Caco-2 (cell line): ENCODE results near the gene RPA4. TPM values are rescaled to one million over a fixed set of nuclear protein-coding genes. Genes with fewer than 3 reads are reported as not detected.

Source experiments
- Bru-seq: library from RNA; stranded (reverse); fragments of 400-500 nt; gene quantifications from one replicate; lab custom pipeline; 2021; lab: Mats Ljungman, UMichigan
- BruChase-seq, 2 experiments: library from RNA; stranded (reverse); fragments of 400-500 nt; gene quantifications; one replicate each; lab custom pipeline; 2021; lab: Mats Ljungman, UMichigan
- BruUV-seq: library from RNA; stranded (reverse); fragments of 400-500 nt; replicated peaks from 2 replicates; lab custom pipeline; 2021; lab: Mats Ljungman, UMichigan
- CTCF ChIA-PET: fragments of 300-600 bp; sonication (Branson Sonifier 250); formaldehyde crosslinking; loops from one replicate; lab custom pipeline; 2022; ENCODE audit warnings: antibody characterized with exemption; lab: Charles Lee
- POLR2A ChIA-PET: fragments of 300-600 bp; sonication (Branson Sonifier 250); formaldehyde crosslinking; loops from one replicate; lab custom pipeline; 2022; ENCODE audit warnings: antibody characterized with exemption; lab: Charles Lee
- DNase-seq, 2 experiments: peaks; one replicate each; pipeline versions ENCODE4 v3.0.0 to v3.0.0-alpha.2; 2020 to 2022
- H3K27me3 ChIP-seq: replicated peaks from 2 replicates; pipeline ENCODE4 v1.6.0; 2011; ENCODE audit warnings: low read length; ENCODE audit not compliant: control insufficient read depth, insufficient read depth
- H3K36me3 ChIP-seq: 2 replicates; pipeline ENCODE4 v1.5.1; 2011; ENCODE audit warnings: low read length; ENCODE audit not compliant: control insufficient read depth, insufficient read depth
- H3K4me1 ChIP-seq: fragments of 250-450 bp; sonication (Bioruptor Pico); 2 replicates; pipeline ENCODE4 v1.5.1; 2020; ENCODE audit warnings: mild to moderate bottlenecking
- H3K4me3 ChIP-seq: 2 replicates; pipeline ENCODE4 v1.5.1; 2011; ENCODE audit warnings: low read depth, mild to moderate bottlenecking, control low read depth, low read length
- H3K9me3 ChIP-seq: fragments of 250-450 bp; sonication (Bioruptor Pico); 2 replicates; pipeline ENCODE4 v1.5.1; 2020; ENCODE audit warnings: mild to moderate bottlenecking, moderate library complexity
- H3K27ac Mint-ChIP-seq: one replicate; pipeline ENCODE4 v1.8.0; 2022; ENCODE audit warnings: mixed read lengths; ENCODE audit not compliant: unreplicated experiment
- H3K27me3 Mint-ChIP-seq: one replicate; pipeline ENCODE4 v1.8.0; 2022; ENCODE audit warnings: mixed read lengths; ENCODE audit not compliant: insufficient read depth, unreplicated experiment
- H3K36me3 Mint-ChIP-seq: one replicate; pipeline ENCODE4 v1.8.0; 2022; ENCODE audit warnings: mild to moderate bottlenecking, mixed read lengths; ENCODE audit not compliant: insufficient read depth, unreplicated experiment
- H3K4me1 Mint-ChIP-seq: one replicate; pipeline ENCODE4 v1.8.0; 2022; ENCODE audit warnings: low read depth, mixed read lengths; ENCODE audit not compliant: unreplicated experiment
- H3K4me3 Mint-ChIP-seq: one replicate; pipeline ENCODE4 v1.8.0; 2022; ENCODE audit warnings: mild to moderate bottlenecking, moderate library complexity, mixed read lengths; ENCODE audit not compliant: unreplicated experiment
- H3K9me3 Mint-ChIP-seq: one replicate; pipeline ENCODE4 v1.8.0; 2022; ENCODE audit warnings: mixed read lengths; ENCODE audit not compliant: unreplicated experiment
- intact Hi-C: fragments of 100-400 bp; cut with micrococcal nuclease; formaldehyde crosslinking; loops from one replicate; pipeline ENCODE4 v1.10.0; 2022; ENCODE audit not compliant: unreplicated experiment
- long read RNA-seq: library from polyadenylated mRNA; stranded (forward); transcript quantifications from one replicate; pipeline ENCODE4 v2.0.0, GENCODE V29; 2022
- total RNA-seq: library from RNA; stranded (reverse); gene quantifications from 2 replicates; pipeline ENCODE4 v1.2.3, GENCODE V29; 2022
- TF ChIP-seq, protein P1 (sequence below), 2 experiments: fragments of 200-600 bp in 1 of 2; IDR thresholded peaks; 1 replicate in 1 of 2; 2 replicates in 1 of 2; pipeline versions ENCODE4 v1.5.1 to v1.8.0; 2011 to 2022; ENCODE audit warnings: antibody characterized with exemption in 1 of 2, control low read depth in 1 of 2, inconsistent platforms in 1 of 2, low read depth in 1 of 2, low read length in 1 of 2, mild to moderate bottlenecking in 1 of 2, moderate library complexity in 1 of 2; ENCODE audit not compliant: insufficient read depth in 1 of 2, severe bottlenecking in 1 of 2, unreplicated experiment in 1 of 2

Gene RPA4, protein sequence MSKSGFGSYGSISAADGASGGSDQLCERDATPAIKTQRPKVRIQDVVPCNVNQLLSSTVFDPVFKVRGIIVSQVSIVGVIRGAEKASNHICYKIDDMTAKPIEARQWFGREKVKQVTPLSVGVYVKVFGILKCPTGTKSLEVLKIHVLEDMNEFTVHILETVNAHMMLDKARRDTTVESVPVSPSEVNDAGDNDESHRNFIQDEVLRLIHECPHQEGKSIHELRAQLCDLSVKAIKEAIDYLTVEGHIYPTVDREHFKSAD
- total RNA-seq (0.39 and 0.75 TPM in 2 replicates), Bru-seq, nascent RNA (percentile 67 among the genes with signal in this experiment), BruChase-seq, experiment 1, labeled RNA remaining after a 2-hour chase (percentile 61 among the genes with signal in this experiment), BruChase-seq, experiment 2, labeled RNA remaining after a 6-hour chase (percentile 45 among the genes with signal in this experiment)
- long read RNA-seq: 0 reads

- no peaks in the 10 kb centered on the region for H3K4me1 Mint-ChIP-seq
- H3K4me3 Mint-ChIP-seq: no peak within 1 kb of the TSS
- ChIA-PET POLR2A (no interaction called here), CTCF (no interaction called here)
- Histone ChIP-seq H3K4me3 (no peak within 1 kb of the TSS), H3K27me3 (no peaks in the 10 kb centered on the region), H3K4me1 (no peaks in the 10 kb centered on the region), H3K36me3 (no peaks in the 10 kb centered on the region), H3K9me3 (no peaks in the 10 kb centered on the region)
- TF ChIP-seq, protein P1, sequence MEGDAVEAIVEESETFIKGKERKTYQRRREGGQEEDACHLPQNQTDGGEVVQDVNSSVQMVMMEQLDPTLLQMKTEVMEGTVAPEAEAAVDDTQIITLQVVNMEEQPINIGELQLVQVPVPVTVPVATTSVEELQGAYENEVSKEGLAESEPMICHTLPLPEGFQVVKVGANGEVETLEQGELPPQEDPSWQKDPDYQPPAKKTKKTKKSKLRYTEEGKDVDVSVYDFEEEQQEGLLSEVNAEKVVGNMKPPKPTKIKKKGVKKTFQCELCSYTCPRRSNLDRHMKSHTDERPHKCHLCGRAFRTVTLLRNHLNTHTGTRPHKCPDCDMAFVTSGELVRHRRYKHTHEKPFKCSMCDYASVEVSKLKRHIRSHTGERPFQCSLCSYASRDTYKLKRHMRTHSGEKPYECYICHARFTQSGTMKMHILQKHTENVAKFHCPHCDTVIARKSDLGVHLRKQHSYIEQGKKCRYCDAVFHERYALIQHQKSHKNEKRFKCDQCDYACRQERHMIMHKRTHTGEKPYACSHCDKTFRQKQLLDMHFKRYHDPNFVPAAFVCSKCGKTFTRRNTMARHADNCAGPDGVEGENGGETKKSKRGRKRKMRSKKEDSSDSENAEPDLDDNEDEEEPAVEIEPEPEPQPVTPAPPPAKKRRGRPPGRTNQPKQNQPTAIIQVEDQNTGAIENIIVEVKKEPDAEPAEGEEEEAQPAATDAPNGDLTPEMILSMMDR (IDR thresholded peaks at IDR 0.05; ENCODE audit: insufficient read depth in 1 of 2, low read depth in 1 of 2, low read length in 1 of 2, severe bottlenecking in 1 of 2, unreplicated experiment in 1 of 2): no peak
- H3K36me3 Mint-ChIP-seq: no peaks in the 10 kb centered on the region
- no TSS peak for BruUV-seq
- no peak for DNase-seq
- H3K9me3 Mint-ChIP-seq: no peaks in the 10 kb centered on the region
- no peak within 1 kb of the TSS for H3K27ac Mint-ChIP-seq
- intact Hi-C loops: no loop called here
- H3K27me3 Mint-ChIP-seq: no peaks in the 10 kb centered on the region
Measured at GRCh38 chrX:96883608-96884007, at the start of gene RPA4. RPA4 (plus strand) TSS chrX:96883908; CDS start chrX:96884311, 403 bp downstream.

DNA sequence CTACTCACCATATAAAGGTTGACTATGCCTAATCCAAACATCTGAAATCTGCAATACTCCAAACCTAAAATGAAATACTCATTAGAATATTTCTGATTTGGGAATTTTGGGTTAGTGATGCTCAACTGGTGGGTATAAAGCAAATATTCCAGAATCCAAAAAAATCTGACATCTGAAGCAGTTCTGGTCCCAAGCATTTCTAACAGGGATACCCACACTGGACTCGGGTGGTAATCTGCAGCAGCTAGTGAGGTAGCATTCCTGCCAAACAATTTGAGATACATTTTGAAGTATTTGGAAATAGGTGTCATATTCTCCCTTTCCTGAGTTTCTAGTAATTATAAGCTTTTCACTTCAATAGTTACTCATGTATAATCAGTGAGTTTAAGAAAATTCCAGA is 49.6 kb upstream of the RPA4 start:
- intact Hi-C loops: no loop called here
- BruUV-seq: no TSS peak

GRCh38 chrX:96835660-96836289 is 47.9 kb upstream of the RPA4 start:
- ChIA-PET POLR2A (no interaction called here), CTCF (no interaction called here)
- H3K9me3 ChIP-seq: no peaks in the 10 kb centered on the region
- DNase-seq: no peak
- H3K27ac Mint-ChIP-seq: no peak overlapping the region
- no peak overlapping the region for H3K4me3 Mint-ChIP-seq
- no peaks in the 10 kb centered on the region for H3K27me3 ChIP-seq
- H3K4me1 ChIP-seq: peaks cover 9% of the 10 kb centered on the region
- TF ChIP-seq, protein P1 (IDR thresholded peaks at IDR 0.05; ENCODE audit: insufficient read depth in 1 of 2, low read depth in 1 of 2, low read length in 1 of 2, severe bottlenecking in 1 of 2, unreplicated experiment in 1 of 2): no peak
- peaks cover 3% of the 10 kb centered on the region for H3K36me3 Mint-ChIP-seq
- H3K9me3 Mint-ChIP-seq: no peaks in the 10 kb centered on the region
- intact Hi-C loops: no loop called here
- H3K36me3 ChIP-seq: no peaks in the 10 kb centered on the region
- H3K4me1 Mint-ChIP-seq: no peaks in the 10 kb centered on the region
- H3K27me3 Mint-ChIP-seq: no peaks in the 10 kb centered on the region
- H3K4me3 ChIP-seq: no peak overlapping the region
- no TSS peak for BruUV-seq

More for the DNA sequence above, 49.6 kb upstream of the RPA4 start:
- Histone ChIP-seq H3K27me3 (no peaks in the 10 kb centered on the region), H3K4me3 (no peak overlapping the region), H3K36me3 (no peaks in the 10 kb centered on the region), H3K4me1 (peaks cover 9% of the 10 kb centered on the region), H3K9me3 (no peaks in the 10 kb centered on the region)
- Mint-ChIP-seq H3K4me3 (no peak overlapping the region), H3K27me3 (no peaks in the 10 kb centered on the region), H3K36me3 (no peaks in the 10 kb centered on the region), H3K4me1 (no peaks in the 10 kb centered on the region), H3K9me3 (no peaks in the 10 kb centered on the region), H3K27ac (no peak overlapping the region)
- CTCF ChIA-PET: no interaction called here
- TF ChIP-seq, protein P1 (IDR thresholded peaks at IDR 0.05; ENCODE audit: insufficient read depth in 1 of 2, low read depth in 1 of 2, low read length in 1 of 2, severe bottlenecking in 1 of 2, unreplicated experiment in 1 of 2): no peak
- POLR2A ChIA-PET: no interaction called here
- DNase-seq: no peak
